SW 1271 (cell line): Measurements from ENCODE around the gene CGGBP1.
"Not testable (repeated sequence)": the region's sequence is repeated elsewhere in the genome, so short reads cannot be mapped to it uniquely, and the experiment has no call there.

Experiments used
- DNase-seq, 2 experiments: peaks; one replicate each; lab custom pipeline; 2025; lab: John Stamatoyannopoulos, UW

Gene CGGBP1

DNA sequence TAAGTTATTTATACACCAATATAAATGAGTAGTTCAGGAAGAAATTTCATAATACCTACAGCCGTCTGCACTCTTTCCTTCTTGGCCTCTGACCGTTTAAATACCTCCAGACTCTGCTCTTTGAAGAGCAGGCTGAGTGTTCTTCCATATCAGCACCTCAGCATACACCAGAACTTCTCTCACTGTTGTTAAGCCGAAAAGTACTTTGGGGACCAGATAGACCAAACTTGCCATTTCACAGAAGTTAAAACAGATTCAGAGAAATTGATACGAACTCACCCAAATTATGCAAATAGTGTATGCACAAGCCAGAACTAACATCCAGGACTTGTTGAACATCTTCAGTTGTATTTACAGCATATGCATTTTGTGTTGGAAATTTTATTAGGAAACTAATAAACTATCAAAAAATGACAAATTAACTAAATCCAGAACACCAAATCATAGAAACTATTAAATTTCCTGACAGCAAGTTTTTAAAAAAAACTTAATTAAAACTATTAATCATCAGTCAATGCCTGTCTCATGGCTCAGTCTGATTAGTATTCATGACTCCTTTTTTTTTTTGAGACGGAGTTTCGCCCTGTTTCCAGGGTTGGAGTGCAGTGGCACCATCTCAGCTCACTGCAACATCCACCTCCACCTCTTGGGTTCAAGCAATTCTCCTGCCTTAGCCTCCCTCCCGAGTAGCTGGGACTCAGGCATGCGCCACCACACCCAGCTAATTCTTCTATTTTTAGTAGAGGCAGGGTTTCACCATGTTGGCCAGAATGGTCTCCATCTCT is 24.1 kb downstream of the CGGBP1 start:
- no peak for DNase-seq

DNA sequence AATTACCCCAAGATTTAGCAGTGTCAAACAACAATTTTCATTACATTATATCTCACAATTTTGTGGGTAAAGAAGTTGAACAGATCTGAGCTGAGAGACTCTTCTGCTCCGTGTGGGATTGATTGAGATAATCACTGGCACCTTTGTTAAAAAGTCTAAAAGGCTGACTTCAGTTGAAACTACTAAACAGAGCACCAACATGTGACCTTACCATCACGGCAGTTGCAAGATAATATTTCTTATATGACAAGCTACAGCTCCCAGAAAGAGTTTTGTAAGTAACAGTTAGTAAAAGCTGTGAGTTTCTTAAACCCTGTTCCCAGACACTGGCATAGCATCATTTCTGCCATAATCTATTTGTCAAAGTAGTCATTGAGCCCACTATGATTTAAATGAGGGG is 25.0 kb downstream of the CGGBP1 start:
- no peak for DNase-seq

DNA sequence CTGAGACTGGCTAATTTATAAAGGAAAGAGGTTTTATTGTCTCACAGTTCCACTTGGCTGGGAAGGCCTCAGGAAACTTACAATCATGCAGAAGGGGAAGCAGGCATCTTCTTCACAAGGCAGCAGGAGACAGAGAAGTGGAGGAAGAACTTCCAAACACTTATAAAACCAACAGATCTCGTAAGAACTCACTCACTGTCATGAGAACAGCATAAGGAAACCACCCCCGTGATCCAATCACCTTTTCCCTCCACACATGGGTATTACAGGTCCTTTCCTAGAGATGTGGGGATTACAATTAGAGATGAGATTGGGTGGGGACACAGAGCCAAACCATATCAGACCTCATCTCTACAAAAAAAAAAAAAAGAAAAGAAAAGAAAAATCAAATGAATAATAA is 25.7 kb downstream of the CGGBP1 start:
- no peak for DNase-seq

GRCh38 chr3:88032245-88032644 is 26.6 kb downstream of the CGGBP1 start:
- no peak for DNase-seq

DNA sequence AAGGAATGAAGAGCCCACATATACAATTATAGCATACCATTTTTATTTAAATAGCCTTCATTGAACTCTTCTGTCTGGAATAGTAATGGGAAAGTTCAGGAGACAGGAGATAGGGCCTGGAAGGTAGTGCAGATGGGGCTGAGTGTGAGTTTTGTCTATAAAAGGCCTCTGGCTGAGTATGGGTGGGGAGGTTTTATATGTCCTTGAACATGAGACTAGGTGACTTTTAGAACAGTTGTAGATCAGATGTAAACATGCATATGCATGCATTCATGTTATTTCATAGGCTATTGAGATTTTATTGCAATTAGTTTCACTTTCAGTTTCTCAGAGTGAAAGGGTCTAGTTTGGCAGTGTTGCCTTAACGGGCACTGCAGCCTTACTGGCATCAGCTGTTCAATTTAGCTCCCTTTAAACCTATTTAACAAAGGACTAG is 27.1 kb downstream of the CGGBP1 start:
- peak in 1 of 2 experiments; percentile 40 for DNase-seq

GRCh38 chr3:88030210-88030609 is 28.6 kb downstream of the CGGBP1 start:
- DNase-seq: no peak

DNA sequence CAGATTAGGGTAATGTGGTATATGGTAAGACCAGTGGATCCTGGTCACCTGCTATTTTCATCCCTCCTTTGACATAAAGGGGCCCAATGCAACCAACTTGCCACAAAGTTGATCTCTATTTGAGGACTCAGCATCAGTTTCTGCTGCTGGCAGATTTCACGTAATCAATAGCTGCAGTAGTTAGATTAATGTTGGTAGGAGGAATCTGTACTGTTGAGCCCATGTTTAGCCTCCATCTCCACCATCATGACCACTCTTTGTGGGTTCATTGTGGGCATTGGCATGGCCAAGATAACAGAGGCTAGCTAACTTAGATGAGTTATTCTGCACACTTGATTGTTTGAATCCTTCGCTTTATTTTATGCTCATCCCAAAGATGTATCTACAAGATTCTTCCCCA is 29.9 kb downstream of the CGGBP1 start:
- DNase-seq: no peak

DNA sequence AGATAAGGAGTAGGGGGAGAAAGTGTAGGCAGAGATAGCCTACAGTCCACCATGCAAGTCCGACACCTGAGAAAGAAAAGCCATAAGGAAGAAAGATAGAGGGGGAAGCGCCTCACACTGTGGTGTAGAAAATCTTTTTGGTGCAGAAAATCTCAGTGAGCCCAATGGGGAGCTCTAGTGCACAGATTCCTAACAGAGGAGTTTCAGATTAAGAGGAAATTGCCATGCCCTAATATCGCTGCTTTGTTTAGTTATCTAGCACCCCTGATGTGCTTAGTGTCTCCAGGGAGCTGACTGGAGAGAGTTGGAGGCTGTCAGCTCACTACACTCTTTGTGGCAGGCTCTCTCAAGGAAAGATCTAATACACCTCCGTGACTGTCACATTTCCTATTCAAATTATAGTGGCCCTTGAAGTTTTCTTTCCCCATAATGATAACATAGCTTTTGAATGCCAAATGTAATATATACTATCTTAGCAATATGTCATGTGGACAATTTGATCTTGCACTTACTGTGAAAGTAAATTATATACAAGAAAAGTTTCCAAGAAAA is 33.7 kb downstream of the CGGBP1 start:
- no peak for DNase-seq

- no peak for DNase-seq
These were observed 39.8 kb downstream of the CGGBP1 start for GRCh38 chr3:88019024-88019423.

GRCh38 chr3:88015656-88016055 is 43.1 kb downstream of the CGGBP1 start:
- not testable (repeated sequence) for DNase-seq

DNA sequence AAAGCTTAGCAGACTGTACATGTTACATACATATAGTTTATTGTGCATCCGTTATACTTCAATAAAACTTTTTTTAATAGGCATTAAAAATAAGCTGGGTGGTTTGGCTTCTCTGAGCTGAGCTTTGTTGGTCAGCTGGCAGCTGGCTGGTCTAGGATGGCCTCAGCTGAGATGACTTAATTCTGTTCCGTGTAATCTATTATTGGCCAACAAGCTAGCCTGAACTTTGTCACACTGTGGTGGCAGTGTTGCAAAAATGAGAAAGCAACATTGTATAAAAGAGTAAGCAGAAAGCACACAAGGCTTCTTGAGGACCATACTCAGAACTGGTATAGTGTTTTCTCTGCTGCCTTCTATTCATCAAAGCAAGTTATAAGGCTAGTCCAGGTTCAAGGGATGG is 45.2 kb downstream of the CGGBP1 start:
- DNase-seq: no peak

- DNase-seq: no peak
These were observed 48.0 kb downstream of the CGGBP1 start for GRCh38 chr3:88010810-88011209.

DNA sequence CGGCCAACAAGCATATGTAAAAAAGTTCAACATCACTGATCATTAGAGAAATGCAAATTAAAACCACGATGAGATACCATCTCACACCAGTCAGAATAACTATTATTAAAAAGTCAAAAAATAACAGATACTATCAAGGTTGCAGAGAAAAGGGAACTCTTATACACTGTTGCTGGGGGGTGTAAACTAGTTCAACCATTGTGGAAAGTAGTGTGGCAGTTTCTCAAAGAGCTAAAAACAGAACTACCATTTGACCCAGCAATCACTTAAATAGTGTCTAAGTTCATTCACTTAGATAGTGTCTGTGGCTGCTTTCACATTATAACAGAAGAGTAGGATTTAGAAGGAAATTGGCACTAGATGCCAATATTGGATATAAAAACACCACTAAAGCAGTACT is 49.7 kb downstream of the CGGBP1 start:
- no peak for DNase-seq

DNA sequence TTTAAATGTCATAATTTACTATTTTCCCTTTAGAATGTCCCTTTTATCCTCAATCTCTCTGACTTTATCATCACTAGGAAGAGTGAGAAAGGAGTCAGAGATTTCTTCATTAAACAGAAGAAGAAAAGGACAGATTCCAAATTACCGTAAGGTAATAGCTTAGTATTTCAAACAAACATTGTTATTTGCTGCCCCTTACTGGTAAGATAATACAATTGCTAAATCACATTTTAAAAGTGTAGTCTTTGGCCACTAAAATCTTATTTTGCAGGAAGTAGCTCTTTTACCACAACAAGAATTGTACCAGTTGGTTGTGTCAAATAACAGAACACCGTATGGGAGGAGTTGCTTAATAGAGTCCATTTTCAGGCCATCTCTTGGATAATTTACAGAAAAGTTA is 53.7 kb downstream of the CGGBP1 start:
- peak; percentile 0 to 25 for DNase-seq

- DNase-seq: peak in 1 of 2 experiments; percentile 33
These were observed 55.6 kb downstream of the CGGBP1 start for GRCh38 chr3:88003115-88003755.

DNA sequence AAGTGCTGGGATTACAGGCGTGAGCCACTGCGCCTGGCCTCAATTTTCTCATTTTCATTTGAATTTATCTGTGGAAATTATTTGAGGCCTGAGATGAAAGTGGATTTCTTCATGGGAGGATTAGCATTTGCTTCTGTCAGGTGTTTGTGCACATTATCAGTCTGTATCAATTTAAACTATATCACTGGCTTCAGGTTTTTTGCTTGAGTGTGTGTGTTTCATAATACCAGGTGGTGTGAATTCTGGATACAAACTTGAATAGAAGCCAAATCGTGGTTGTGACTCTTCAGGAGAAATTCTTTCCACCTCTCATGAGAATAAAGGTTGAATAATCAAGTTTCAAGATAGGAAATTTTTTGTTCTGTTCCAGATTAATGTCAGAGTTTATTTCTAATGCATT is 56.4 kb downstream of the CGGBP1 start:
- DNase-seq: no peak
